Gastroesophageal sphincter (tissue), 4 donors: ENCODE results near the gene C15orf61. TPM values are rescaled to one million over a fixed set of nuclear protein-coding genes. Genes with fewer than 3 reads are reported as not detected.

Source experiments
- ATAC-seq: fragments of 150-250 bp; one replicate; pipeline ENCODE4 v1.9.1; 2016; ENCODE audit warnings: mild to moderate bottlenecking, moderate library complexity
- H3K27ac ChIP-seq, 4 donors: fragments of 200-600 bp; sonication (generic) in 3 of 4; 1 replicate in 3 of 4; 2 replicates in 1 of 4; pipeline ENCODE4 v1.5.1; 2016 to 2019
- H3K27me3 ChIP-seq: fragments of 200-600 bp; sonication (generic); one replicate; pipeline ENCODE4 v1.5.1; 2019
- H3K36me3 ChIP-seq, 2 donors: fragments of 200-600 bp; sonication (generic); one replicate each; pipeline ENCODE4 v1.5.1; 2019; ENCODE audit warnings: control low read depth in 1 of 2
- H3K4me1 ChIP-seq, 3 donors: fragments of 200-600 bp; sonication (generic); 1 replicate in 2 of 3; 2 replicates in 1 of 3; pipeline ENCODE4 v1.5.1; 2016 to 2019; ENCODE audit warnings: control low read depth in 2 of 3
- H3K4me3 ChIP-seq, 2 donors: fragments of 200-600 bp; sonication (generic); one replicate each; pipeline ENCODE4 v1.5.1; 2019; ENCODE audit warnings: mild to moderate bottlenecking in 1 of 2, moderate library complexity in 1 of 2
- H3K9me3 ChIP-seq, 3 donors: fragments of 200-600 bp; sonication (generic); one replicate each; pipeline ENCODE4 v1.5.1; 2017 to 2019; ENCODE audit warnings: control low read depth in 2 of 3
- CTCF ChIP-seq, 4 experiments: fragments of 200-600 bp in 2 of 4; fragments of 450-650 bp in 2 of 4; sonication (generic) in 1 of 4; IDR thresholded peaks; one replicate each; pipeline ENCODE4 v1.5.1; 2017 to 2019; ENCODE audit warnings: antibody characterized with exemption in 4 of 4, mild to moderate bottlenecking in 2 of 4, moderate library complexity in 2 of 4
- EP300 ChIP-seq: sonication (generic); formaldehyde crosslinking; IDR thresholded peaks from one replicate; pipeline ENCODE4 v1.6.1; 2017; ENCODE audit warnings: antibody characterized with exemption, mild to moderate bottlenecking
- POLR2A ChIP-seq, 2 donors: fragments of 450-650 bp; IDR thresholded peaks; one replicate each; pipeline ENCODE4 v1.6.1; 2017; ENCODE audit warnings: antibody characterized with exemption in 2 of 2, mild to moderate bottlenecking in 2 of 2, moderate library complexity in 1 of 2
- POLR2AphosphoS5 ChIP-seq: sonication (generic); formaldehyde crosslinking; IDR thresholded peaks from one replicate; pipeline ENCODE4 v1.6.1; 2017; ENCODE audit warnings: antibody characterized with exemption
- WGBS, 2 donors: methylation state at CpG; one replicate each; pipeline ENCODE4 v1.1.5; 2018; ENCODE audit warnings: low coverage in 1 of 2; 5-methylcytosine and 5-hydroxymethylcytosine counted together
- total RNA-seq, 4 donors: library from RNA; depleted of rRNA; stranded (reverse); fragments of >200 nt; gene quantifications; one replicate each; pipeline ENCODE4 v1.1.0, GENCODE V29; 2016

The C15orf61 gene
- total RNA-seq, 4 donors from 2014 or later: 4.1 to 6.5 (median 5.6) TPM

GRCh38 chr15:67554580-67554979 is 33.6 kb downstream of the C15orf61 start:
- Histone ChIP-seq H3K4me3 (no peak overlapping the region), H3K9me3 (no peaks in the 10 kb centered on the region), H3K36me3 (peaks cover 0 to 68% of the 10 kb centered on the region in 2 donors), H3K27me3 (no peaks in the 10 kb centered on the region), H3K4me1 (peaks cover 0 to 9% (median 0%) of the 10 kb centered on the region in 3 donors), H3K27ac (no peak overlapping the region)
- TF ChIP-seq POLR2AphosphoS5: no peak
- no peak for TF ChIP-seq EP300
- no peak for TF ChIP-seq CTCF (IDR thresholded peaks at IDR 0.05)
- no peak for TF ChIP-seq POLR2A (IDR thresholded peaks at IDR 0.05)
- ATAC-seq: no peak
- 62 to 87% methylated on average over 2 to 4 of the region's 4 CpGs for WGBS, 2 donors

GRCh38 chr15:67556976-67557570 is 36.1 kb downstream of the C15orf61 start:
- Histone ChIP-seq H3K9me3 (no peaks in the 10 kb centered on the region), H3K27ac (no peak overlapping the region), H3K36me3 (peaks cover 0 to 49% of the 10 kb centered on the region in 2 donors), H3K27me3 (no peaks in the 10 kb centered on the region), H3K4me1 (no peaks in the 10 kb centered on the region), H3K4me3 (no peak overlapping the region)
- WGBS, 2 donors: 73 to 81% methylated on average over 3 of the region's 3 CpGs
- no peak for ATAC-seq
- no peak for TF ChIP-seq POLR2A (IDR thresholded peaks at IDR 0.05)
- no peak for TF ChIP-seq CTCF (IDR thresholded peaks at IDR 0.05)
- no peak for TF ChIP-seq POLR2AphosphoS5
- no peak for TF ChIP-seq EP300

- peaks cover 0 to 50% of the 10 kb centered on the region in 2 donors for H3K36me3 ChIP-seq
- TF ChIP-seq CTCF (IDR thresholded peaks at IDR 0.05): no peak
- TF ChIP-seq EP300: no peak
- TF ChIP-seq POLR2AphosphoS5: no peak
- no peak for TF ChIP-seq POLR2A (IDR thresholded peaks at IDR 0.05)
- no peak overlapping the region for H3K27ac ChIP-seq
- no peaks in the 10 kb centered on the region for H3K4me1 ChIP-seq
- ATAC-seq: no peak
- H3K4me3 ChIP-seq: no peak overlapping the region
- no peaks in the 10 kb centered on the region for H3K9me3 ChIP-seq
- 90% methylated on average over 2 to 4 of the region's 4 CpGs for WGBS, 2 donors
- H3K27me3 ChIP-seq: no peaks in the 10 kb centered on the region
Observed at GRCh38 chr15:67558502-67558901, 37.6 kb downstream of the C15orf61 start.

- Histone ChIP-seq H3K9me3 (no peaks in the 10 kb centered on the region), H3K4me3 (no peak overlapping the region), H3K36me3 (peaks cover 0 to 54% of the 10 kb centered on the region in 2 donors), H3K27me3 (no peaks in the 10 kb centered on the region), H3K27ac (no peak overlapping the region), H3K4me1 (no peaks in the 10 kb centered on the region)
- 86 to 100% methylated on average over 1 of the region's 1 CpG for WGBS, 2 donors
- TF ChIP-seq CTCF (IDR thresholded peaks at IDR 0.05) (no peak), EP300 (no peak), POLR2AphosphoS5 (no peak), POLR2A (IDR thresholded peaks at IDR 0.05) (no peak)
- no peak for ATAC-seq
Observed at GRCh38 chr15:67559158-67559557, 38.2 kb downstream of the C15orf61 start.

- no peak overlapping the region for H3K4me3 ChIP-seq
- no peak for TF ChIP-seq POLR2A (IDR thresholded peaks at IDR 0.05)
- TF ChIP-seq CTCF (IDR thresholded peaks at IDR 0.05): no peak
- no peak for TF ChIP-seq POLR2AphosphoS5
- no peak for TF ChIP-seq EP300
- H3K27me3 ChIP-seq: no peaks in the 10 kb centered on the region
- ATAC-seq: no peak
- WGBS, 2 donors: 95 to 100% methylated on average over 2 of the region's 2 CpGs
- H3K27ac ChIP-seq: no peak overlapping the region
- H3K4me1 ChIP-seq: no peaks in the 10 kb centered on the region
- H3K9me3 ChIP-seq: no peaks in the 10 kb centered on the region
- H3K36me3 ChIP-seq: peaks cover 0 to 53% of the 10 kb centered on the region in 2 donors
Observed at GRCh38 chr15:67559576-67559975, 38.6 kb downstream of the C15orf61 start.
